ENCODE results near the gene GRIK1. TPM values are rescaled to one million over a fixed set of nuclear protein-coding genes. Genes with fewer than 3 reads are reported as not detected.

The GRIK1 gene
- total and polyA plus RNA-seq, 3 experiments from 2014 or later = not detected

DNA sequence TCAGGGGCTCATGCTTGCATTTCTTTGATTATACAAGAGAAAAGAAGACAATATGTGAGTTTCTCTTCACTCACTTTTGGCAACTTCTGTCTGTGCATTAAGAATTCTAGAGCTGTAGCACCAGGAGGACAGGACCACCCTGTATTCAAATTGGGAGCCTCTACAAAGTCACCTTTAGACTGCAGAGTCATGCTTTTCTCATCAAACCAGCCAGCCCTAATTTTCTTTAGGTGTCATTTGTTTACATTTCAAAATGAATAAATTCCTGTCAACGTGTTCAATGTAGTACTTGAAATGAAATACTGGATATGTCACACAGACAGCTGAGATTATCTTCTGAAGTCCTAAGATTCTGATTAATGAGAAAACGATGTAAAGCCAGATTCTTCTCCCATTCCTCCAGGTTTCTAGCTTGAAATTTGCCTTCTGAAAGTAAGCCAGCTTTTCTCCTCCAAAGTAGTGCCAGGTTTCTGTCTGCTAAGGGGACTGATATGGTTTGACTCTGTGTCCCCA, 177.2 kb downstream of the GRIK1 start:
- H3K4me1 ChIP-seq (ENCODE audit: insufficient read depth, low read length) = no peaks in the 10 kb centered on the region
- H3K9me3 ChIP-seq (ENCODE audit: low read length) = no peaks in the 10 kb centered on the region
- no peak for DNase-seq
- H3K36me3 ChIP-seq (ENCODE audit: insufficient read depth, low read length) = no peaks in the 10 kb centered on the region
- Mint-ChIP-seq H3K4me3 (no peak overlapping the region), H3K9me3 (no peaks in the 10 kb centered on the region), H3K27me3 (no peaks in the 10 kb centered on the region), H3K4me1 (no peaks in the 10 kb centered on the region), H3K36me3 (no peaks in the 10 kb centered on the region), H3K27ac (no peak overlapping the region)
- no peak overlapping the region for H3K27ac ChIP-seq (ENCODE audit: low read depth, low read length)
- CTCF ChIA-PET = no interaction called here
- POLR2A ChIA-PET = no interaction called here
- no peaks in the 10 kb centered on the region for H3K27me3 ChIP-seq (ENCODE audit: insufficient read depth, low read length, poor library complexity, severe bottlenecking)
- H3K4me3 ChIP-seq (ENCODE audit: low read length) = no peak overlapping the region

DNA sequence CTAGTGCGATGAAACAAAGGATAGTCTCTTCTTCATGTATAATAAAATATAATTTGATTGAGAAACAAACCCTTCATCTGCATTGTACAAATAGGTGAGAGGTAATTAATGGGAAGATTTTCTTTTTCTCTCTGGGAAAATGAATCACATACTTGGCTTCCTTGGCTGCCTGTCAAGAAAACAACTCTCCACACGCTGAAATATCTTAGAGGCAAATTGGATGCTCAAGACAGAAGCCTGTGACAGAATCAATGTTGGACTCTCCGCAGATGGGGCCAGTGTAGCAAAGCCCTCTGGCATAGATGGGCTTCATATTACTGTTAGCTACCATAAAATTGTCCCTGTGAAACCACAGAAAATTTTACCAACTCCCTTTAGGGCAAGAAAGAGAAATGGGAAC, 186.6 kb downstream of the GRIK1 start:
- H3K36me3 ChIP-seq (ENCODE audit: insufficient read depth, low read length) = no peaks in the 10 kb centered on the region
- H3K4me1 ChIP-seq (ENCODE audit: insufficient read depth, low read length) = no peaks in the 10 kb centered on the region
- Mint-ChIP-seq H3K36me3 (no peaks in the 10 kb centered on the region), H3K27ac (no peak overlapping the region), H3K27me3 (no peaks in the 10 kb centered on the region), H3K4me3 (no peak overlapping the region), H3K4me1 (no peaks in the 10 kb centered on the region), H3K9me3 (peaks cover 0 to 5% (median 2%) of the 10 kb centered on the region in 5 donors)
- no peaks in the 10 kb centered on the region for H3K27me3 ChIP-seq (ENCODE audit: insufficient read depth, low read length, poor library complexity, severe bottlenecking)
- H3K4me3 ChIP-seq (ENCODE audit: low read length) = no peak overlapping the region
- no peaks in the 10 kb centered on the region for H3K9me3 ChIP-seq (ENCODE audit: low read length)
- POLR2A ChIA-PET = no interaction called here
- DNase-seq = no peak
- CTCF ChIA-PET = no interaction called here
- no peak overlapping the region for H3K27ac ChIP-seq (ENCODE audit: low read depth, low read length)

DNA sequence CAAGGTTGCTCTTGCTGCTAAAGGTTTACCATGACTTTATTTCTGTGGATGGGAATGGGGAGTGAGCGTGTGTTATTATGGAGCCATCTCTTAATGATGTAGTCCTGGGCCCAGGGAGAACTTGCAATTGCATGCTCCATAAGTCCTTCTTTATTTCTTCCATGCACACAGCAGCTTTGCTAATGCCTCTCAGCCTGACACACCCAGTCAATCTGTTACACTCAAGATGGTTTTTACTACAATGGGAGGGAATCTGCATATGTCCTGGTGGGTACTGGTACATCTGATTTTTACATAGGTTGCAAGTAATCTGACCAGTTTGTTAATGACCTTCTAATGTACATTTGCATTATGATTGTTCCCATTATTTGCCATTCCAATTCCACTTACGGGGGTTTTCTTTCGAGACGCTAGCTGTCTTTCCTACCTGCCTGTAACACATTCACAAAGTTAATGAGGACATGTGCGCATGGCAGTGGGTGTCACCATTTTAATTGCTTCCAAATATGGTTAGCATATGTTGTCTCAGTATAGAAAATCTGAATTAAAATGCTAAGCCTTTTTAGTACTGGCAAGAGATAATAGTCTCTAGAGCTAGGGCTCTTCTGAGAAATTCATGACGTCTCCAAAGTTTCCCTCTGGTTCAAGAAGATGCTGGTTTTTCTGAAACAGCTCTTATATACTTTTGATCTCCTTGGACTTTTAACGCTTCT, 188.2 kb downstream of the GRIK1 start:
- H3K4me3 Mint-ChIP-seq = no peak overlapping the region
- CTCF ChIA-PET = no interaction called here
- no peaks in the 10 kb centered on the region for H3K4me1 Mint-ChIP-seq
- no peaks in the 10 kb centered on the region for H3K27me3 ChIP-seq (ENCODE audit: insufficient read depth, low read length, poor library complexity, severe bottlenecking)
- H3K9me3 Mint-ChIP-seq = peaks cover 0 to 5% (median 2%) of the 10 kb centered on the region in 5 donors
- H3K36me3 ChIP-seq (ENCODE audit: insufficient read depth, low read length) = no peaks in the 10 kb centered on the region
- no peak overlapping the region for H3K4me3 ChIP-seq (ENCODE audit: low read length)
- peak overlapping the region in 1 of 8 donors; percentile 44 for H3K27ac Mint-ChIP-seq
- no peaks in the 10 kb centered on the region for H3K27me3 Mint-ChIP-seq
- POLR2A ChIA-PET = no interaction called here
- DNase-seq = no peak
- H3K4me1 ChIP-seq (ENCODE audit: insufficient read depth, low read length) = no peaks in the 10 kb centered on the region
- no peaks in the 10 kb centered on the region for H3K36me3 Mint-ChIP-seq
- H3K27ac ChIP-seq (ENCODE audit: low read depth, low read length) = no peak overlapping the region
- no peaks in the 10 kb centered on the region for H3K9me3 ChIP-seq (ENCODE audit: low read length)

DNA sequence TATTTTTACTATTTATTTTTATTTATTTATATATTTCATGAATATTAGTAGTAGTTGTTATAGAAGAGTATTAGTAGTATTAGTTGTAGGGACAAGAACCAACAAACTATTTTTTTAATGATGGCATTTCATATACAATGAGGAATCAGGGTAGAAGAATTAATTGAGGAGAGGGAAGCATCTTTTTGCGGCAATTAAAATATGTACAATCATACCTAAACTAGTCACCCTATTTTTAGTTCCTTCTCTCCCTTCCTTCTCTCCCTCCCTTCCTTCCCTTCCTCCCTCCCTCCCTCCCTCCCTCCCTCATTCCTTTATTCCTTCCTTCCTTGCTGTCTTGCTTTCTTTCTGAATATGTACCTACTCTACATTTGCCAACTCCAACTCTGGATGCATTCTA, 189.8 kb downstream of the GRIK1 start:
- no peaks in the 10 kb centered on the region for H3K36me3 Mint-ChIP-seq
- H3K9me3 ChIP-seq (ENCODE audit: low read length) = no peaks in the 10 kb centered on the region
- no peak overlapping the region for H3K4me3 ChIP-seq (ENCODE audit: low read length)
- DNase-seq = no peak
- H3K4me1 Mint-ChIP-seq = no peaks in the 10 kb centered on the region
- ChIA-PET CTCF (no interaction called here), POLR2A (no interaction called here)
- no peaks in the 10 kb centered on the region for H3K27me3 ChIP-seq (ENCODE audit: insufficient read depth, low read length, poor library complexity, severe bottlenecking)
- no peaks in the 10 kb centered on the region for H3K4me1 ChIP-seq (ENCODE audit: insufficient read depth, low read length)
- peaks cover 0 to 2% (median 0%) of the 10 kb centered on the region in 5 donors for H3K9me3 Mint-ChIP-seq
- no peak overlapping the region for H3K27ac ChIP-seq (ENCODE audit: low read depth, low read length)
- no peak overlapping the region for H3K4me3 Mint-ChIP-seq
- H3K27me3 Mint-ChIP-seq = no peaks in the 10 kb centered on the region
- H3K27ac Mint-ChIP-seq = no peak overlapping the region
- H3K36me3 ChIP-seq (ENCODE audit: insufficient read depth, low read length) = no peaks in the 10 kb centered on the region

- Histone ChIP-seq H3K36me3 (ENCODE audit: insufficient read depth, low read length) (no peaks in the 10 kb centered on the region), H3K9me3 (ENCODE audit: low read length) (no peaks in the 10 kb centered on the region), H3K27me3 (ENCODE audit: insufficient read depth, low read length, poor library complexity, severe bottlenecking) (no peaks in the 10 kb centered on the region), H3K27ac (ENCODE audit: low read depth, low read length) (no peak overlapping the region), H3K4me1 (ENCODE audit: insufficient read depth, low read length) (no peaks in the 10 kb centered on the region), H3K4me3 (ENCODE audit: low read length) (no peak overlapping the region)
- Mint-ChIP-seq H3K4me1 (no peaks in the 10 kb centered on the region), H3K9me3 (peaks cover 0 to 2% (median 0%) of the 10 kb centered on the region in 5 donors), H3K27ac (no peak overlapping the region), H3K36me3 (no peaks in the 10 kb centered on the region), H3K4me3 (no peak overlapping the region), H3K27me3 (no peaks in the 10 kb centered on the region)
- no peak for DNase-seq
- CTCF ChIA-PET = interaction anchor here (0.9 kb wide), 1 partner anchor 10 kb away, joined by 3 read pairs; no protein-coding TSS in a partner anchor
- POLR2A ChIA-PET = no interaction called here
These were observed 190.6 kb downstream of the GRIK1 start for GRCh38 chr21:29749223-29749622.

DNA sequence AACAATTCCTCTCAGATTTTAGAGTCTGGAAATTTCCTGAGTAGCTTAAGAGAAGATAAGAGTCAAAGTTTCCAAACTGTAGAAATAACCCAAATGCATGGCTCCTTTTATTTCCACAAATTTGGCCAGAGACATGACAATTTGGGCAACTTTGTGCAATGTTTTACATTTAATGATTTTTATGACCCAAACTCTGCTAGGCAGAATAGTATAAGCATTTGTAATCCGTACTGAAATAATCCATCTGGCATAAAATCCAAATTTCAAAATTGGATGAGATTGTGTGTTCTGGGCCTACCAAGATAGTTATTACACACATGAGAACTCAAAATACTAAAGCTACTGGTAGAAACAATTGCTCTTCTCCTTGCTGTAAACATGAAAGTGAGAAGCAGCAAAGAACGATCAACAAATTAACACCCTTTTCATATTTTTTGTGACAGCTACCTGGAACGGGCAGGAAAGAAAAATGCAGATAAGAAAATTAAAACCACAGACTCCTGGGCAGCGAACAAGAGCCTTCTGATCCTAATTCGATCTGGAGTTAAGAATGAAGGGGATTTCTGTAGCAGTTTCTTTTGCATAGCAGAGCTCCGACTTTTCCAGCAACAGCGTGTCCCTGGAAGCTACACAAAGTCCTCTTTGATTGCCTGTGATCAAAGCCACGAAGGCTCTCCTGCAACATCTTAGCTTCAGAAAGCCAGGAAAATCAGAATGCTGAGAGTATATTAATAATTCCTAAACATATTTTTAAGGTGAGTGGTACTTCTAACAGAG, 191.2 kb downstream of the GRIK1 start:
- Histone ChIP-seq H3K4me3 (ENCODE audit: low read length) (no peak overlapping the region), H3K4me1 (ENCODE audit: insufficient read depth, low read length) (no peaks in the 10 kb centered on the region), H3K36me3 (ENCODE audit: insufficient read depth, low read length) (no peaks in the 10 kb centered on the region), H3K27me3 (ENCODE audit: insufficient read depth, low read length, poor library complexity, severe bottlenecking) (no peaks in the 10 kb centered on the region), H3K27ac (ENCODE audit: low read depth, low read length) (no peak overlapping the region), H3K9me3 (ENCODE audit: low read length) (no peaks in the 10 kb centered on the region)
- Mint-ChIP-seq H3K27me3 (no peaks in the 10 kb centered on the region), H3K27ac (no peak overlapping the region), H3K36me3 (no peaks in the 10 kb centered on the region), H3K4me3 (no peak overlapping the region), H3K4me1 (no peaks in the 10 kb centered on the region), H3K9me3 (peaks cover 0 to 2% (median 0%) of the 10 kb centered on the region in 5 donors)
- ChIA-PET POLR2A (no interaction called here), CTCF (interaction anchor here (0.9 kb wide), 1 partner anchor 10 kb away, joined by 3 read pairs; no protein-coding TSS in a partner anchor)
- DNase-seq = no peak

DNA sequence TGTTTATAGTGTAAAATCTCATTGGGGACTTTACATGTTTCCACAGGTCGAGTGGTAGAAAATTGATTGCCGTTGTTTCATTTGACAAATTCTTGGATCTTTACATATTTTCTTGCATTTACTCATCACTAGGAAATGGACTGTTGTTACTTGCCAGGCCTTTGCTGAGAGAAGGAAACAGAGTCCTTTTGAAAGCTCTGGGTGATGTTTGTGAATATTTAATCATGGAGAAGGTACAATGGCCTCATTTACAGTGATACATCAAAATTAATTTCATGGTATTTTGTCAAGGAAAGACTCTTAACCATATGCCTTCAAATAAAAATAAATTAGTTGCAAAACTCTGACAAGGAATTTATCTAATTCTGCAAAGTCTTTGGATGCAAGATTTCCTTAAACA, 198.0 kb downstream of the GRIK1 start:
- no peaks in the 10 kb centered on the region for H3K4me1 Mint-ChIP-seq
- no peaks in the 10 kb centered on the region for H3K36me3 Mint-ChIP-seq
- peaks cover 0 to 5% (median 0%) of the 10 kb centered on the region in 5 donors for H3K9me3 Mint-ChIP-seq
- H3K4me1 ChIP-seq (ENCODE audit: insufficient read depth, low read length) = no peaks in the 10 kb centered on the region
- ChIA-PET POLR2A (no interaction called here), CTCF (no interaction called here)
- peaks cover 2 to 3% of the 10 kb centered on the region in 2 donors for H3K27me3 Mint-ChIP-seq
- no peak overlapping the region for H3K27ac ChIP-seq (ENCODE audit: low read depth, low read length)
- H3K9me3 ChIP-seq (ENCODE audit: low read length) = no peaks in the 10 kb centered on the region
- no peaks in the 10 kb centered on the region for H3K36me3 ChIP-seq (ENCODE audit: insufficient read depth, low read length)
- H3K4me3 Mint-ChIP-seq = no peak overlapping the region
- no peak overlapping the region for H3K27ac Mint-ChIP-seq
- H3K4me3 ChIP-seq (ENCODE audit: low read length) = no peak overlapping the region
- no peaks in the 10 kb centered on the region for H3K27me3 ChIP-seq (ENCODE audit: insufficient read depth, low read length, poor library complexity, severe bottlenecking)
- no peak for DNase-seq

- no peaks in the 10 kb centered on the region for H3K27me3 ChIP-seq (ENCODE audit: insufficient read depth, low read length, poor library complexity, severe bottlenecking)
- H3K4me1 ChIP-seq (ENCODE audit: insufficient read depth, low read length) = no peaks in the 10 kb centered on the region
- no peak overlapping the region for H3K4me3 ChIP-seq (ENCODE audit: low read length)
- H3K27ac ChIP-seq (ENCODE audit: low read depth, low read length) = no peak overlapping the region
- H3K9me3 ChIP-seq (ENCODE audit: low read length) = no peaks in the 10 kb centered on the region
- Mint-ChIP-seq H3K4me3 (no peak overlapping the region), H3K27ac (no peak overlapping the region), H3K9me3 (peaks cover 0 to 5% (median 0%) of the 10 kb centered on the region in 5 donors), H3K27me3 (peaks cover 2 to 3% of the 10 kb centered on the region in 2 donors), H3K4me1 (no peaks in the 10 kb centered on the region), H3K36me3 (no peaks in the 10 kb centered on the region)
- no peaks in the 10 kb centered on the region for H3K36me3 ChIP-seq (ENCODE audit: insufficient read depth, low read length)
- DNase-seq = no peak
- CTCF ChIA-PET = no interaction called here
- POLR2A ChIA-PET = no interaction called here
These were observed 200.6 kb downstream of the GRIK1 start for GRCh38 chr21:29739176-29739575.

All from CD8-positive, alpha-beta memory T cell (primary cell).